ENCODE measurements around the gene PXMP4. TPM values are rescaled to one million over a fixed set of nuclear protein-coding genes. Genes with fewer than 3 reads are reported as not detected.

PXMP4 gene
- total RNA-seq, 2 donors from 2014 or later = 13.2 to 18.1 TPM

DNA sequence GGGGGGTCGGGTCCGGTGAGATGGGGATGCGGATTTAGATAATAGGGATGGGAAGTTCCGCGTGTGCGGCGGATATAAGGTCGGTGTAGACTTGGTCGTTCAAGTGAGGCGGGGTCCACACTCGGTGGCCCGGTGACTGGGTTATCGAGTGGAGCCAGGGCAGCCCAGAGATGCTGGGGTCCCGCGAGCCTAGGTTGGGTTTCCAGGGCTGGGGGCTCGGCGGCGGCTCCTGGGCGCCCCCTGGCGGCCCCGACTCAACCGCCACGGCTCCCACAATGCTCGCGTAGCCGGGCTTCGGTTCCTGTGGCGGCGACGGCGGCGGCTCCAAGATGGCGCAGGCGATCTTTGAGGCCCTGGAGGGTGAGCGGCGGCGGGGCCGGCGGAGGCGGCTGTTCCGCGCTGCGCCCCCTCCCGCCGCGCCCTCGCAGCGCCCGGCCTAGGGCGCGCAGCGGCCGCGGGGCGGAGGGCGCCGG is 11.6 kb upstream of the PXMP4 start, which contains the start of gene ZNF341:
TSS of gene ZNF341 (plus strand) at position 304 of the 473 bp plus-strand sequence. CDS start at position 330, 26 bp downstream.
- DNase-seq = peak; percentile 88
- H3K4me3 ChIP-seq = peak within 1 kb of the TSS; percentile 50
- TF ChIP-seq, protein P1, sequence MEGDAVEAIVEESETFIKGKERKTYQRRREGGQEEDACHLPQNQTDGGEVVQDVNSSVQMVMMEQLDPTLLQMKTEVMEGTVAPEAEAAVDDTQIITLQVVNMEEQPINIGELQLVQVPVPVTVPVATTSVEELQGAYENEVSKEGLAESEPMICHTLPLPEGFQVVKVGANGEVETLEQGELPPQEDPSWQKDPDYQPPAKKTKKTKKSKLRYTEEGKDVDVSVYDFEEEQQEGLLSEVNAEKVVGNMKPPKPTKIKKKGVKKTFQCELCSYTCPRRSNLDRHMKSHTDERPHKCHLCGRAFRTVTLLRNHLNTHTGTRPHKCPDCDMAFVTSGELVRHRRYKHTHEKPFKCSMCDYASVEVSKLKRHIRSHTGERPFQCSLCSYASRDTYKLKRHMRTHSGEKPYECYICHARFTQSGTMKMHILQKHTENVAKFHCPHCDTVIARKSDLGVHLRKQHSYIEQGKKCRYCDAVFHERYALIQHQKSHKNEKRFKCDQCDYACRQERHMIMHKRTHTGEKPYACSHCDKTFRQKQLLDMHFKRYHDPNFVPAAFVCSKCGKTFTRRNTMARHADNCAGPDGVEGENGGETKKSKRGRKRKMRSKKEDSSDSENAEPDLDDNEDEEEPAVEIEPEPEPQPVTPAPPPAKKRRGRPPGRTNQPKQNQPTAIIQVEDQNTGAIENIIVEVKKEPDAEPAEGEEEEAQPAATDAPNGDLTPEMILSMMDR (IDR thresholded peaks at IDR 0.05) = peak; percentile 83
- no peaks in the 10 kb centered on the region for H3K36me3 ChIP-seq
- H3K4me1 ChIP-seq = peaks cover 3% of the 10 kb centered on the region
- peak within 1 kb of the TSS; percentile 97 for H3K27ac ChIP-seq
- H3K9ac ChIP-seq (ENCODE audit: low read depth in 2 of 2, low read length in 2 of 2) = peak within 1 kb of the TSS; percentile 84 to 92
- intact Hi-C loops (cut with DNase I) = loop anchor here (5.0 kb wide), 1 partner anchor 56 kb away; no protein-coding TSS in a partner anchor
- peaks cover 2% of the 10 kb centered on the region for H3K9me3 ChIP-seq
- no peaks in the 10 kb centered on the region for H3K27me3 ChIP-seq

DNA sequence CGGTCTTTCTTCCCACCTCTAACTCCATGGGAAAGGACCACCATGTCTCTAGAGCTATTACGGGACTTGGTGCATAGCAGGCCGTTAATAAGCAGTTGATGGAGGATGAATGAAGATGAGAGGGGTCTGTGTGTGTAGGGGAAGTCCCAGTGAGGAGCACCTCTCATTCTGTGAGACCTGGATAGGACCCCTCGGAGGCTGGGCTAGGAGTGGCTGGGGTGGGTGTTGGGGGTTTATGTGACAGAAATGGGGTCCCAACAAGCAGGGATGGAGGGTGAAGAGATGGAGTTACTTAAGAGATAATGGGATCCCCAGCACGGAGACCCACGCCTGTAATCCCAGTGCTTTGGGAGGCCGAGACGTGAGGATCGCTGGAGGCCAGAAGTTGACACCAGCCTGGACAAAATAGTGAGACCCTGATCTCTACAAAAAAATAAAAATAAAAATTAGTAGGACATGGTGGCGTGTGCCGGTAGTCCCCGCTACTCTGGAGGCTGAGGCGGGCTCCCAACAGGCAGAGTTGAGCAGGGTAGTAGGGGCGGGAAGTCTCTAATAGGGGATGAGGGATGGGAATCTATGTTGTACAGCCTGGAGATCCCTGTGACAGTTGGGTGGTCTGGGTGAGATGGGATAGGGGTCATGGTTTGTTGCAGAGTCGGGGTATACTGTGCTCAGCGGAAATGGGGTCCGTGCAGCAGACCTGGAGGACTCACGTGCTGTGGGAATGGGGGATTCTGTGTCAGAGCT is 11.0 kb upstream of the PXMP4 start:
- Histone ChIP-seq H3K27me3 (no peaks in the 10 kb centered on the region), H3K27ac (peak overlapping the region; percentile 97), H3K36me3 (no peaks in the 10 kb centered on the region), H3K9me3 (no peaks in the 10 kb centered on the region), H3K4me1 (peaks cover 3% of the 10 kb centered on the region), H3K9ac (ENCODE audit: low read depth in 2 of 2, low read length in 2 of 2) (peak overlapping the region; percentile 70 to 92), H3K4me3 (peak overlapping the region; percentile 43)
- DNase-seq = no peak
- intact Hi-C loops (cut with DNase I) = loop anchor here (5.0 kb wide), 1 partner anchor 56 kb away; no protein-coding TSS in a partner anchor
- TF ChIP-seq, protein P1 (IDR thresholded peaks at IDR 0.05) = no peak

DNA sequence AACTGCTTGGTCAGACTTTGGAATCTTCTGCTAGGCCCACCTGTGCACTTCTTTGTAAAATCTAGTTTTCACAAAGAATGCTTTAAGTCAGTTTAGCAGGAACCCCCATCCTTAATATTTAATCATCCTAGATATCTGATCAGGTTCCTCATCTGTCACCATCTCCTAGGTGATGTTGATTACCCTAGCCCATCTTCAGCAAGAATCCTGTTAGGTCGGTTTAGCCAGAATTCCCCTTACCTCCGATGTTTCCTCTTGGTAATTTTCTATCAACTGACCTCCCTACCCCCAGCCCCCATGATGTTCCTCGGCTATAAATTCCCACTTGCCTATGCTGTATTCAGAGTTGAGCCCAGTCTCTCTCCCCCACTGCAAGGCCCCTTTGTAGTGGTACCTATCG is 9.0 kb upstream of the PXMP4 start:
- H3K36me3 ChIP-seq = no peaks in the 10 kb centered on the region
- TF ChIP-seq, protein P1 (IDR thresholded peaks at IDR 0.05) = no peak
- H3K27me3 ChIP-seq = no peaks in the 10 kb centered on the region
- no peak for DNase-seq
- intact Hi-C loops (cut with DNase I) = no loop called here
- no peaks in the 10 kb centered on the region for H3K9me3 ChIP-seq
- H3K4me1 ChIP-seq = peaks cover 2% of the 10 kb centered on the region
- H3K27ac ChIP-seq = no peak overlapping the region
- no peak overlapping the region for H3K9ac ChIP-seq (ENCODE audit: low read depth in 2 of 2, low read length in 2 of 2)
- H3K4me3 ChIP-seq = no peak overlapping the region

DNA sequence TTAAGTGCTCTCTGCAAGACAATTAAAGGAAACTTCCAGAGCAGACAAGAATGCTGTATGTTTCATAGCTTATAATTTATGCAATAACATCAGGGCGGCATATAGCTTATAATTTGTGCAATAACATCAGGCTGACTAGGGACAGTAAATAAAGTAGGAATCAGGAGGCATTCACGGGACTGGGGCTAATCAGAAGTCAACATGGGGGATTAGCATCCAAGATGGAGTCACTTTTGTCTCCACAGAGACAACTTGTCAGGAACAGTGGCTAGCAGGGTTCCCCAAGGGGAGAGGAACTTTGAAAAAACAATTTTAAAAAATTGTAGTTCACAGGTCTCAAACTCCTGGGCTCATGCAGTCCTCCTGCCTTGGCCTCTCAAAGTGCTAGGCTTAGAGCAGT is 8.4 kb upstream of the PXMP4 start:
- no peaks in the 10 kb centered on the region for H3K36me3 ChIP-seq
- DNase-seq = no peak
- TF ChIP-seq, protein P1 (IDR thresholded peaks at IDR 0.05) = no peak
- no peaks in the 10 kb centered on the region for H3K27me3 ChIP-seq
- H3K9me3 ChIP-seq = no peaks in the 10 kb centered on the region
- no peak overlapping the region for H3K9ac ChIP-seq (ENCODE audit: low read depth in 2 of 2, low read length in 2 of 2)
- intact Hi-C loops (cut with DNase I) = no loop called here
- no peak overlapping the region for H3K27ac ChIP-seq
- no peak overlapping the region for H3K4me3 ChIP-seq
- H3K4me1 ChIP-seq = no peaks in the 10 kb centered on the region

DNA sequence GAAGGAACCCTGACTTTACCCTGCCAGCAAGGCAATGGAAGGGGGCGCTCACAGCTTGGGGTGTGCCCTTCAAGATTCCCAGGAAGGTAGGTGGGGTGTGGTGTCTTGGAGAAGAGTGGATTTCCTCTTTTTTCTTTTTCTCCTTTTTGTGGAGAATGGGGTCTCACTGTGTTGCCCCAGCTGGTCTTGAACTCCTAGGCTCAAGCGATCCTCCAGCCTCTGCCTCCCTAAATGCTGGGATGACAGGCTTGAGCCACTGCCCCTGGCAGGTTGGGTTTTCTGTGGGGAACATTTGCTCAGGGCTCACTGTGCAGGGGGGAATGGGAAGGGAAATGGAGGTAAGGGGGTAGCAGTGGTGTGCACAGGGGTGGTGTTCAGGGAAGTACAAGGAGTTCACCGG is 7.7 kb upstream of the PXMP4 start:
- H3K4me3 ChIP-seq = no peak overlapping the region
- no peaks in the 10 kb centered on the region for H3K4me1 ChIP-seq
- H3K9me3 ChIP-seq = no peaks in the 10 kb centered on the region
- no peaks in the 10 kb centered on the region for H3K27me3 ChIP-seq
- intact Hi-C loops (cut with DNase I) = no loop called here
- no peak overlapping the region for H3K9ac ChIP-seq (ENCODE audit: low read depth in 2 of 2, low read length in 2 of 2)
- DNase-seq = no peak
- H3K27ac ChIP-seq = no peak overlapping the region
- TF ChIP-seq, protein P1 (IDR thresholded peaks at IDR 0.05) = no peak
- no peaks in the 10 kb centered on the region for H3K36me3 ChIP-seq
